Measurements from ENCODE around the gene CATSPERZ. TPM values are rescaled to one million over a fixed set of nuclear protein-coding genes. Genes with fewer than 3 reads are reported as not detected.

Gene CATSPERZ
- total and polyA plus RNA-seq, 2 of the 8 experiments (the other 6 are each of a cell fraction or from before 2014, with no cell fraction given) = 0.77 TPM; not detected in 1

GRCh38 chr11:64317961-64318765, 18.0 kb downstream of the CATSPERZ start, which contains the start of gene PRDX5 (continued):
- no peak for TF ChIP-seq KDM1A (IDR thresholded peaks at IDR 0.05; ENCODE audit: borderline replicate concordance, low read length)
- TF ChIP-seq EZH2 (IDR thresholded peaks at IDR 0.05; ENCODE audit: low read depth, low read length, severe bottlenecking) = no peak
- 0 out of 2 replicates have a peak, but pooled peaks have one; percentile 6 for TF ChIP-seq SP1 (IDR thresholded peaks at IDR 0.05; ENCODE audit: low read depth, low read length)
- no peak for TF ChIP-seq JUN (IDR thresholded peaks at IDR 0.05; ENCODE audit: low read depth, low read length)
- TF ChIP-seq FOSL1 (IDR thresholded peaks at IDR 0.05; ENCODE audit: insufficient read depth, low read depth, low read length) = no peak
- no peak for TF ChIP-seq YY1 (IDR thresholded peaks at IDR 0.05; ENCODE audit: low read depth, low read length)
